ENCODE measurements around the gene MLYCD.

DNA sequence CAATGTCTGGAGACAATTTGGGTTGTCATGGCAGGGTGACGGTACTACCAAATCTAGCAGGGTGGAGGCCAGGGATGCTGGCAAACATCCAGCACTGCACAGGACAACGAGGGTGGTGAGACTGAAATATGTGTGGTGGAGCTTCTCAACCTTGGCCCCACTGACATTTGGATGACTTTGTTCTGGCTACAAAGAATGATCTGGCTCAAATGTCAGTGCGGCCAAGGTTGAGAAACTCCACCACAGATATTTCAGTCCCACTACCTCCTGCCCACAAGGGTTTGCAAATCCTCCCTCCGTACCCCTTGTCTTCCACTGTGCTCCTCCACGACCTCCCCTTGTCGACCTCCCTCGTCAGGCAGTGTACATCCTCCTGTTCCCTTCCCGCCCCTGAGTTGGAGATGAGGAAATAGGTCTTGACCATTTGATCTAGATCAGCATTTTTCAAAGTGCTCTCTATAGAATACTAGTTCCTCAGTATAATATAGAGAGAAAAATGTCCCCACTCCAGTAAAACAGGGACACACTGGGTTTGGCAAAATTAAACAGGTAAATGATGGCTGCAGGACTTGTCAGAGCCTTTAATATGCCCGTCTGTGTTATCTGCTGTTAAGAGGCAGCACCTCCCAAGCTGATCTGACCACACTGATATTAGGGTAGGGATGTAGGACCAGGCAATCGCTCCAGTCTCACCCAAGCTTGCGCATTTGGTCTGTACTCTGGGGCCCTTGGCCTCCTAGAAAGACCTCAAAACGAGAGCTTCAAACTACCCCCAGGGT is 60.9 kb downstream of the MLYCD start:
- TF ChIP-seq, protein P1, sequence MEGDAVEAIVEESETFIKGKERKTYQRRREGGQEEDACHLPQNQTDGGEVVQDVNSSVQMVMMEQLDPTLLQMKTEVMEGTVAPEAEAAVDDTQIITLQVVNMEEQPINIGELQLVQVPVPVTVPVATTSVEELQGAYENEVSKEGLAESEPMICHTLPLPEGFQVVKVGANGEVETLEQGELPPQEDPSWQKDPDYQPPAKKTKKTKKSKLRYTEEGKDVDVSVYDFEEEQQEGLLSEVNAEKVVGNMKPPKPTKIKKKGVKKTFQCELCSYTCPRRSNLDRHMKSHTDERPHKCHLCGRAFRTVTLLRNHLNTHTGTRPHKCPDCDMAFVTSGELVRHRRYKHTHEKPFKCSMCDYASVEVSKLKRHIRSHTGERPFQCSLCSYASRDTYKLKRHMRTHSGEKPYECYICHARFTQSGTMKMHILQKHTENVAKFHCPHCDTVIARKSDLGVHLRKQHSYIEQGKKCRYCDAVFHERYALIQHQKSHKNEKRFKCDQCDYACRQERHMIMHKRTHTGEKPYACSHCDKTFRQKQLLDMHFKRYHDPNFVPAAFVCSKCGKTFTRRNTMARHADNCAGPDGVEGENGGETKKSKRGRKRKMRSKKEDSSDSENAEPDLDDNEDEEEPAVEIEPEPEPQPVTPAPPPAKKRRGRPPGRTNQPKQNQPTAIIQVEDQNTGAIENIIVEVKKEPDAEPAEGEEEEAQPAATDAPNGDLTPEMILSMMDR (IDR thresholded peaks at IDR 0.05): no peak
- TF ChIP-seq POLR2A (IDR thresholded peaks at IDR 0.05): no peak

All from body of pancreas (tissue), 4 donors.